AG09309 (cell line): Measurements from ENCODE around the gene BCL11A.

Experiments
- DNase-seq: peaks from one replicate; pipeline ENCODE4 v3.0.0-alpha.2; 2010; ENCODE audit warnings: low read depth
- H3K4me3 ChIP-seq: 2 replicates; pipeline ENCODE4 v1.5.1; 2011; ENCODE audit warnings: mild to moderate bottlenecking, low read depth, low read length, moderate library complexity; ENCODE audit not compliant: control insufficient read depth
- CTCF ChIP-seq: IDR thresholded peaks from 2 replicates; pipeline ENCODE4 v1.5.1; 2011; ENCODE audit warnings: mild to moderate bottlenecking, low read depth, low read length, inconsistent platforms; ENCODE audit not compliant: insufficient read depth, control insufficient read depth; ENCODE audit errors: missing control alignments

The BCL11A gene

GRCh38 chr2:60552078-60552850 lies 1.2 kb downstream of the BCL11A start:
- DNase-seq = no peak
- H3K4me3 ChIP-seq = peak overlapping the region; percentile 69
- no peak for TF ChIP-seq CTCF

- no peak for TF ChIP-seq CTCF
- no peak for DNase-seq
- peak overlapping the region; percentile 94 for H3K4me3 ChIP-seq
Observed at GRCh38 chr2:60551240-60552077, 2.0 kb downstream of the BCL11A start.

GRCh38 chr2:60550984-60551239 lies 2.5 kb downstream of the BCL11A start:
- TF ChIP-seq CTCF = no peak
- H3K4me3 ChIP-seq = peak overlapping the region; percentile 94
- DNase-seq = no peak

GRCh38 chr2:60550178-60550983 lies 3.1 kb downstream of the BCL11A start:
- DNase-seq = peak; percentile 59
- peak; percentile 82 for TF ChIP-seq CTCF
- peak overlapping the region; percentile 94 for H3K4me3 ChIP-seq

GRCh38 chr2:60549928-60550177 lies 3.6 kb downstream of the BCL11A start:
- TF ChIP-seq CTCF = no peak
- peak overlapping the region; percentile 94 for H3K4me3 ChIP-seq
- no peak for DNase-seq

GRCh38 chr2:60549238-60549927 lies 4.1 kb downstream of the BCL11A start:
- peak overlapping the region; percentile 94 for H3K4me3 ChIP-seq
- DNase-seq = no peak
- TF ChIP-seq CTCF = no peak
